RWPE1 (cell line): ENCODE results near the gene SMPD3.

Experiments used
- CTCF ChIA-PET: fragments of 350-600 bp; sonication (Branson Sonifier 250); formaldehyde crosslinking; extraction: SDS; loops from one replicate; lab custom pipeline; 2021; lab: Yijun Ruan, JAX
- POLR2A ChIA-PET: fragments of 400-600 bp; formaldehyde crosslinking; extraction: SDS; loops from one replicate; lab custom pipeline; 2020; ENCODE audit warnings: antibody characterized with exemption; ENCODE audit not compliant: low non-redundant PET; lab: Yijun Ruan, JAX
- DNase-seq: peaks from one replicate; pipeline ENCODE4 v3.0.0; 2012; ENCODE audit warnings: low spot score
- H3K27ac ChIP-seq: fragments of 450-650 bp; 2 replicates; pipeline ENCODE4 v1.5.1; 2017
- TF ChIP-seq, protein P1 (sequence below): fragments of 450-650 bp; conservative IDR thresholded peaks from 2 replicates; pipeline ENCODE4 v1.5.1; 2017; ENCODE audit warnings: low read depth, mild to moderate bottlenecking

SMPD3 gene

DNA sequence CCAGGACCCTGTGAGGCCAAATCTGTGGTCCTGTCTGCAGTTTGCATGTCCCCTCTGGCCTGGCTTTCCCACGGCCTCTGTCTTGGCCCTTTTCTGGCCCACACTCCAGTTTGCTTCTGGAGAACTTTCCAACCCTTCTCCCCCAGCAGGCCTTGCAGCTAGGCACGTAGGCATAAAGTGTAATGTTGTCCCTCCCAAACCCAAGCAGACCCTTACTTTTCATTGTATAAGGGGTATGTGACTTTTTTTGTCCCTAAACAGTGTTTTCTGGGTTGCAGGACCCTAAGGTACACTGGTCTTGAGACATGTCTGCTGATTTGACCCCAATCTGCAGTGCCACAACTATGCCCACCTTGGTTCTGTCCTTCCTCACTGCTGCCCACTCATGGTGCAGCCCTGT lies 15.6 kb upstream of the SMPD3 start:
- TF ChIP-seq, protein P1, sequence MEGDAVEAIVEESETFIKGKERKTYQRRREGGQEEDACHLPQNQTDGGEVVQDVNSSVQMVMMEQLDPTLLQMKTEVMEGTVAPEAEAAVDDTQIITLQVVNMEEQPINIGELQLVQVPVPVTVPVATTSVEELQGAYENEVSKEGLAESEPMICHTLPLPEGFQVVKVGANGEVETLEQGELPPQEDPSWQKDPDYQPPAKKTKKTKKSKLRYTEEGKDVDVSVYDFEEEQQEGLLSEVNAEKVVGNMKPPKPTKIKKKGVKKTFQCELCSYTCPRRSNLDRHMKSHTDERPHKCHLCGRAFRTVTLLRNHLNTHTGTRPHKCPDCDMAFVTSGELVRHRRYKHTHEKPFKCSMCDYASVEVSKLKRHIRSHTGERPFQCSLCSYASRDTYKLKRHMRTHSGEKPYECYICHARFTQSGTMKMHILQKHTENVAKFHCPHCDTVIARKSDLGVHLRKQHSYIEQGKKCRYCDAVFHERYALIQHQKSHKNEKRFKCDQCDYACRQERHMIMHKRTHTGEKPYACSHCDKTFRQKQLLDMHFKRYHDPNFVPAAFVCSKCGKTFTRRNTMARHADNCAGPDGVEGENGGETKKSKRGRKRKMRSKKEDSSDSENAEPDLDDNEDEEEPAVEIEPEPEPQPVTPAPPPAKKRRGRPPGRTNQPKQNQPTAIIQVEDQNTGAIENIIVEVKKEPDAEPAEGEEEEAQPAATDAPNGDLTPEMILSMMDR, result no peak
- ChIA-PET CTCF (interaction anchor here (0.6 kb wide), 2 partner anchors 65 to 68 kb away, joined by 3 read pairs; no protein-coding TSS in a partner anchor), POLR2A (no interaction called here)
- DNase-seq, result no peak
- H3K27ac ChIP-seq, result no peak overlapping the region

DNA sequence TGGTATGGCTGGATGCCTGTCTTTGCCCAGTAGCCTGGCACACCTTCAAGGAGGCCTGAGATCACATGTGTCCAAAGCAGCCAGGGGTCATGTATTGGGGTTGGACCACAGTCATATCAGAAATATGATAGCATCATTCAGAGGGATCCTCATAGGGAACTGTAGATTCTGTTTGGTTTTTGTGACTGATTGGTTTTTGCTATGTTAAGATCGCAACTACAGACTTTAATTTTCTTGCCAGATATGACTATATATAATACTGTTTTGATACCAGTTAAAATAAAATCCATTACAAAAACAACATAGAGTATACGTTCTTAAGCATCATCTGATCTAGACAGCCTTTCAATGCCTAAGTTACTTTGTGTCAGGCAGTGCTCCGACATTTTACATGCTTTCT lies 11.8 kb upstream of the SMPD3 start:
- ChIA-PET CTCF (interaction anchor here (0.6 kb wide), 1 partner anchor 157 kb away, joined by 3 read pairs; no protein-coding TSS in a partner anchor), POLR2A (no interaction called here)
- no peak for DNase-seq
- TF ChIP-seq, protein P1, result no peak
- H3K27ac ChIP-seq, result no peak overlapping the region

DNA sequence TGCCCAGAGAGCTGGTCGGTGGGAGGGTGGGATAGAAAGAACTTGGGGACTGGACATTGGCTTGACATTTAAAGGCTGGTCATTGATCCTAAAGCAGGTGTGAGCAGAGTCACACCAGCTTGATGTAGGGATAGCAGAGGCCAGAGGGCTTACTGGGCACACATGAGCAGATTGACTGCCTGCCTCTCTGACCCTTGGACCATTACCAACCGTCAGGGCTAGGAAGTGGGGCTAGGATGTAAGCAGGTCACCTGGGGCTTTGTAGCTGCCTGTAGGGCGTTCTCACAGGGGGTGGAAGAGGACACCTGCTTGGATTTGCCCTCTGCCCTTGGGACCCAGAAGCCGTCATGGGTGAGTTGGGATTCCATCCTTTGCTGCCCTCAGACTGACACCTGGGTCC lies 11.1 kb upstream of the SMPD3 start:
- TF ChIP-seq, protein P1, result no peak
- DNase-seq, result no peak
- ChIA-PET CTCF (no interaction called here), POLR2A (no interaction called here)
- H3K27ac ChIP-seq, result no peak overlapping the region

DNA sequence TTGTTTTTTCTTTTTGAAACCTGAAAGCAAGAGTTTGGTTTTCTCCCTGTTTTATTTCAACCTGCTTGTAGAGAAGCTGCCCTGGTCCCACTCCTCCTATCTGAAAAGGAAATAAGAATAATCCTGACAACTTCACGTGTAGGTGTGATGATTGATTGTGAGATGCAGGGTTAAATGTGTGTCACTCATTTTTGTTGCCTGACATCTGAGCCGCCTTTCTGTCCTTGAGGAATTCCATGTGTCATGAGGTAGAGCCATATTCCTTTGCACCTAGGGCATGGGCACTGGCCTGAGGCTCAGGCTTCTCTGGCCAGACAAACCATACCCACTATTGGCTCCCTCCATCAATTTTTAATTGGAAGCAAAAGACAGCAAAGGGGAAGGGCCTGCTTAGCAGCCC lies 10.2 kb upstream of the SMPD3 start:
- CTCF ChIA-PET, result interaction anchor here (0.7 kb wide), 1 partner anchor 27 kb away, joined by 4 read pairs; no protein-coding TSS in a partner anchor
- H3K27ac ChIP-seq, result no peak overlapping the region
- no peak for DNase-seq
- TF ChIP-seq, protein P1, result no peak
- POLR2A ChIA-PET, result no interaction called here

DNA sequence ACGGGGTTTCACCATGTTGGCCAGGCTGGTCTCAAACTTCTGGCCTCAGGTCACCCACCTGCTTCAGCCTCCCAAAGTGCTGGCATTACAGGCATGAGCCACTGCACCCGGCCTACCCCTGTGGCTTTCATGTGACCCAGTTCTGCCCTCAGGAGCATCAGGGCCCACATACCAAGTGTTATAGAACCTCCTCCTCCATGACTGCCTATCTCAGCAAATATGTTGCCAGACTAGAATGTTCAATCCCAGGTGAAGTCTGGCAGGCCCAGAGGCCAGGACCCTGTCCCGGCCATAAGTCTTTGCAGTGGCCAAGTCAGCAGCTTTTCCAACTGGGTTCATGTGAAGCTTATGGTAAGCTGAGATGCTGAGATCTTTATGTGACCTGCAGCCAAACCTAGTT lies 9.8 kb upstream of the SMPD3 start:
- DNase-seq, result no peak
- no peak overlapping the region for H3K27ac ChIP-seq
- CTCF ChIA-PET, result interaction anchor here (0.7 kb wide), 1 partner anchor 27 kb away, joined by 4 read pairs; no protein-coding TSS in a partner anchor
- TF ChIP-seq, protein P1, result no peak
- POLR2A ChIA-PET, result no interaction called here

DNA sequence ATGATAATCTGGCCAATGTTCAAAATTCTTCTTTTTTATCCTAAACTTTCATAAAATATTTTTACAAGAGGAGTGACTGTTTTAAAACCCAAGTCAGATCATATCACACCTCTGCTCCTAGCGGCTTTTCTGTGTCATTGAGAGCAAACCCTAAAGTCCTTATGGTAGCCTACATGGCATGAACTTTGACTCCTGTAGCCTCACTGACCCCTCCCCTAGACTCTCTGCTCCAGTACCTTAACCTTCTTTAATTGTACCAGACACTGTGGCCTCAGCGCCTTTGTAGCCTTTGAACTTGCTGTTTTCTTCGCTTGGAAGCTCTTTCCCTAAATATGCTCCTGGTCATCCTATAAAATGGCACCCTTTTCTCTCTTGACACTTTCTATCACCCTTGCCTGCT lies 7.3 kb upstream of the SMPD3 start:
- no peak overlapping the region for H3K27ac ChIP-seq
- TF ChIP-seq, protein P1, result no peak
- POLR2A ChIA-PET, result no interaction called here
- CTCF ChIA-PET, result interaction anchor here (0.6 kb wide), 5 partner anchors 16 to 1489 kb away, joined by 3 to 7 read pairs (median 3); no protein-coding TSS in a partner anchor
- DNase-seq, result no peak
